ENCODE data around the gene SLCO3A1. TPM values are rescaled to one million over a fixed set of nuclear protein-coding genes. Genes with fewer than 3 reads are reported as not detected.

The SLCO3A1 gene
- total RNA-seq, 1 donor = 5.4 TPM

DNA sequence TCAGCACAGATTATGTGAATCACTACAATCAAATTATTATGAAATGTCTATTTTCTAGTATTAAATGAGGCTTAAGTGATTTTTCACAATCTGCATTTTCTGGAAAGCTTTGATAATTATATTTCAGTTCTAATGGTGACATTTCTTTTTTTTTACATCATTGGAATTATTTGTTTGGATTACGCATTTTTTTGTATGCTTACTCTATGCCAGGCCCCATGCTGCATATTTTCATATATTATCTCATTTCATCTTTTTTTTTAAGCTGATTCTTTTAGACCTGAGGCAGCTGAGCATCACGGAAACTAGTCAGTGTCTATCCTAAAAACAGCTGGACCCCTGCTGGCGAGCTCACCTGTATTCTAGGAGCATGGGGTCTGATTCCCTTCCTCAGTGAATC, 31.1 kb downstream of the SLCO3A1 start:
- no peak overlapping the region for H3K4me3 ChIP-seq (ENCODE audit: insufficient read depth, low read length)
- H3K4me1 ChIP-seq (ENCODE audit: insufficient read depth, low read length) = peaks cover 14% of the 10 kb centered on the region
- no peaks in the 10 kb centered on the region for H3K36me3 ChIP-seq (ENCODE audit: insufficient read depth, low read length)
- no peak for DNase-seq (ENCODE audit: insufficient read length, low spot score, missing footprints)
- peaks cover 4% of the 10 kb centered on the region for H3K79me2 ChIP-seq (ENCODE audit: insufficient read depth, low read length)
- H4K20me1 ChIP-seq (ENCODE audit: insufficient read depth, low read length) = peaks cover 4% of the 10 kb centered on the region
- H3K9me3 ChIP-seq (ENCODE audit: low read depth, low read length) = no peaks in the 10 kb centered on the region
- TF ChIP-seq, protein P1, sequence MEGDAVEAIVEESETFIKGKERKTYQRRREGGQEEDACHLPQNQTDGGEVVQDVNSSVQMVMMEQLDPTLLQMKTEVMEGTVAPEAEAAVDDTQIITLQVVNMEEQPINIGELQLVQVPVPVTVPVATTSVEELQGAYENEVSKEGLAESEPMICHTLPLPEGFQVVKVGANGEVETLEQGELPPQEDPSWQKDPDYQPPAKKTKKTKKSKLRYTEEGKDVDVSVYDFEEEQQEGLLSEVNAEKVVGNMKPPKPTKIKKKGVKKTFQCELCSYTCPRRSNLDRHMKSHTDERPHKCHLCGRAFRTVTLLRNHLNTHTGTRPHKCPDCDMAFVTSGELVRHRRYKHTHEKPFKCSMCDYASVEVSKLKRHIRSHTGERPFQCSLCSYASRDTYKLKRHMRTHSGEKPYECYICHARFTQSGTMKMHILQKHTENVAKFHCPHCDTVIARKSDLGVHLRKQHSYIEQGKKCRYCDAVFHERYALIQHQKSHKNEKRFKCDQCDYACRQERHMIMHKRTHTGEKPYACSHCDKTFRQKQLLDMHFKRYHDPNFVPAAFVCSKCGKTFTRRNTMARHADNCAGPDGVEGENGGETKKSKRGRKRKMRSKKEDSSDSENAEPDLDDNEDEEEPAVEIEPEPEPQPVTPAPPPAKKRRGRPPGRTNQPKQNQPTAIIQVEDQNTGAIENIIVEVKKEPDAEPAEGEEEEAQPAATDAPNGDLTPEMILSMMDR (IDR thresholded peaks at IDR 0.05; ENCODE audit: extremely low read depth, low read depth, low read length) = no peak
- H3K27ac ChIP-seq (ENCODE audit: low read depth, low read length) = no peak overlapping the region
- H3K4me2 ChIP-seq (ENCODE audit: insufficient read depth, low read length) = no peak overlapping the region
- H2AFZ ChIP-seq (ENCODE audit: low read length) = no peak overlapping the region
- H3K27me3 ChIP-seq (ENCODE audit: insufficient read depth, low read length) = no peaks in the 10 kb centered on the region

DNA sequence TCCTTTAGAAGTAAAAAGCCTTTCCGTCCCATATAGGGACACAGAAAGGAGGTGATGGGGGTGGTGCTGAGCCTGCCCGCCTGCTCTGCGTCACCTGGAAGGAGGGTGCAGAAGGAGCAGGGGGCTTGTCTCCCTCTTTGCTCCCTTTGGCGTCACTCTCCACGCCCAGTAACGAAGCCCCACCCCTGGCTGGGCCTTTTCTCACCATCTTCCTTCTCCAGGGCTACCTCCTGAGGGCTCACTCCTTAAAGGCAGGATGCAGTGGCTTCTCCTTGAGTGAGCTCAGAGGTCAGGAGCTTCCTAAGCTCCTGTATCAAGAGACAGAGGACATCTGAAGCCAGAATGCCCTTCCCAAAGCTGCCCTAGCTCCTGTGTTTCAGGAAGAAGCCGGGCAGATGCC, 31.5 kb downstream of the SLCO3A1 start:
- H3K36me3 ChIP-seq (ENCODE audit: insufficient read depth, low read length) = no peaks in the 10 kb centered on the region
- peaks cover 4% of the 10 kb centered on the region for H3K79me2 ChIP-seq (ENCODE audit: insufficient read depth, low read length)

GRCh38 chr15:91885714-91886270, 32.3 kb downstream of the SLCO3A1 start:
- H3K79me2 ChIP-seq (ENCODE audit: insufficient read depth, low read length) = peaks cover 4% of the 10 kb centered on the region
- H2AFZ ChIP-seq (ENCODE audit: low read length) = no peak overlapping the region

More for the DNA sequence above, 31.5 kb downstream of the SLCO3A1 start:
- H3K9me3 ChIP-seq (ENCODE audit: low read depth, low read length) = no peaks in the 10 kb centered on the region
- no peak overlapping the region for H2AFZ ChIP-seq (ENCODE audit: low read length)
- no peak overlapping the region for H3K4me3 ChIP-seq (ENCODE audit: insufficient read depth, low read length)
- peaks cover 4% of the 10 kb centered on the region for H4K20me1 ChIP-seq (ENCODE audit: insufficient read depth, low read length)
- H3K27me3 ChIP-seq (ENCODE audit: insufficient read depth, low read length) = no peaks in the 10 kb centered on the region
- TF ChIP-seq, protein P1 (IDR thresholded peaks at IDR 0.05; ENCODE audit: extremely low read depth, low read depth, low read length) = no peak
- DNase-seq (ENCODE audit: insufficient read length, low spot score, missing footprints) = no peak
- H3K4me1 ChIP-seq (ENCODE audit: insufficient read depth, low read length) = peaks cover 14% of the 10 kb centered on the region
- no peak overlapping the region for H3K4me2 ChIP-seq (ENCODE audit: insufficient read depth, low read length)
- H3K27ac ChIP-seq (ENCODE audit: low read depth, low read length) = no peak overlapping the region

GRCh38 chr15:91886878-91887277, 33.4 kb downstream of the SLCO3A1 start:
- Histone ChIP-seq H3K27ac (ENCODE audit: low read depth, low read length) (no peak overlapping the region), H3K36me3 (ENCODE audit: insufficient read depth, low read length) (no peaks in the 10 kb centered on the region)

More at GRCh38 chr15:91885714-91886270, 32.3 kb downstream of the SLCO3A1 start:
- Histone ChIP-seq H3K4me3 (ENCODE audit: insufficient read depth, low read length) (no peak overlapping the region), H3K4me1 (ENCODE audit: insufficient read depth, low read length) (peaks cover 14% of the 10 kb centered on the region), H3K9me3 (ENCODE audit: low read depth, low read length) (no peaks in the 10 kb centered on the region), H4K20me1 (ENCODE audit: insufficient read depth, low read length) (peaks cover 4% of the 10 kb centered on the region), H3K36me3 (ENCODE audit: insufficient read depth, low read length) (no peaks in the 10 kb centered on the region), H3K27ac (ENCODE audit: low read depth, low read length) (no peak overlapping the region), H3K4me2 (ENCODE audit: insufficient read depth, low read length) (no peak overlapping the region), H3K27me3 (ENCODE audit: insufficient read depth, low read length) (no peaks in the 10 kb centered on the region)
- TF ChIP-seq, protein P1 (IDR thresholded peaks at IDR 0.05; ENCODE audit: extremely low read depth, low read depth, low read length) = no peak
- no peak for DNase-seq (ENCODE audit: insufficient read length, low spot score, missing footprints)

More at GRCh38 chr15:91886878-91887277, 33.4 kb downstream of the SLCO3A1 start:
- TF ChIP-seq, protein P1 (IDR thresholded peaks at IDR 0.05; ENCODE audit: extremely low read depth, low read depth, low read length) = no peak
- Histone ChIP-seq H3K4me2 (ENCODE audit: insufficient read depth, low read length) (no peak overlapping the region), H3K79me2 (ENCODE audit: insufficient read depth, low read length) (peaks cover 4% of the 10 kb centered on the region), H2AFZ (ENCODE audit: low read length) (no peak overlapping the region), H3K4me1 (ENCODE audit: insufficient read depth, low read length) (peaks cover 14% of the 10 kb centered on the region), H4K20me1 (ENCODE audit: insufficient read depth, low read length) (peaks cover 4% of the 10 kb centered on the region), H3K27me3 (ENCODE audit: insufficient read depth, low read length) (no peaks in the 10 kb centered on the region), H3K9me3 (ENCODE audit: low read depth, low read length) (no peaks in the 10 kb centered on the region), H3K4me3 (ENCODE audit: insufficient read depth, low read length) (no peak overlapping the region)
- DNase-seq (ENCODE audit: insufficient read length, low spot score, missing footprints) = no peak
